HepG2 (cell line): ENCODE results near the gene DDX49. TPM values are rescaled to one million over a fixed set of nuclear protein-coding genes. Genes with fewer than 3 reads are reported as not detected.
"Not testable (repeated sequence)": the region's sequence is repeated elsewhere in the genome, so short reads cannot be mapped to it uniquely, and the experiment has no call there.

Experiments used
- ATAC-seq: fragments of 200-7000 bp; cut with Tn5 transposase; 3 replicates; pipeline ENCODE4 v1.9.1; 2020; ENCODE audit warnings: mild to moderate bottlenecking, moderate library complexity
- BruUV-seq: library from RNA; stranded (reverse); fragments of 400-500 nt; replicated peaks from 2 replicates; lab custom pipeline; 2021; lab: Mats Ljungman, UMichigan
- CTCF ChIA-PET: fragments of 300-600 bp; formaldehyde crosslinking; extraction: SDS; loops from one replicate; lab custom pipeline; 2021; ENCODE audit warnings: low total read pairs, inconsistent platforms, low intra/inter-chr PET ratio; lab: Yijun Ruan, JAX
- POLR2A ChIA-PET: fragments of 350-600 bp; sonication (Branson Sonifier 250); formaldehyde crosslinking; loops from one replicate; lab custom pipeline; 2020; ENCODE audit warnings: antibody characterized with exemption, inconsistent platforms; lab: Yijun Ruan, JAX
- DNase-seq: peaks from one replicate; pipeline ENCODE4 v3.0.0-alpha.2; 2015; ENCODE audit warnings: low spot score
- FAIRE-seq: peaks from 3 replicates; lab custom pipeline; 2011; peaks lifted over from hg19 to GRCh38; lab: Jason Lieb, UNC
- H2AFZ ChIP-seq: one replicate; pipeline ENCODE4 v1.6.1; 2011; ENCODE audit warnings: low read length, inconsistent platforms
- H3K27ac ChIP-seq: fragments of 300-600 bp; 3 replicates; pipeline ENCODE4 v1.8.0; 2011; ENCODE audit warnings: mixed run types, mild to moderate bottlenecking, mixed read lengths, low read length, inconsistent platforms; ENCODE audit not compliant: insufficient read depth; ENCODE audit errors: extremely low read length
- H3K27me3 ChIP-seq, 2 experiments: fragments of 200-600 bp in 1 of 2; 2 replicates in 1 of 2; 3 replicates in 1 of 2; pipeline versions ENCODE4 v1.6.0 to v1.8.0; 2011; ENCODE audit warnings: low read length in 2 of 2, mild to moderate bottlenecking in 2 of 2, moderate library complexity in 2 of 2, inconsistent platforms in 1 of 2; ENCODE audit not compliant: insufficient read depth in 2 of 2, control insufficient read depth in 1 of 2
- H3K36me3 ChIP-seq, 2 experiments: fragments of 200-600 bp in 1 of 2; replicated peaks in 1 of 2; 2 replicates in 1 of 2; 3 replicates in 1 of 2; pipeline versions ENCODE4 v1.5.1 to v1.8.0; 2011; ENCODE audit warnings: low read length in 2 of 2, inconsistent platforms in 1 of 2; ENCODE audit not compliant: insufficient read depth in 2 of 2, control insufficient read depth in 1 of 2
- H3K4me1 ChIP-seq: 2 replicates; pipeline ENCODE4 v1.5.1; 2012; ENCODE audit warnings: low read length, inconsistent platforms; ENCODE audit not compliant: insufficient read depth
- H3K4me2 ChIP-seq: 2 replicates; pipeline ENCODE4 v1.6.0; 2011; ENCODE audit warnings: low read depth, low read length, inconsistent platforms
- H3K4me3 ChIP-seq, 3 experiments: fragments of 200-600 bp in 1 of 3; sonication (generic), shearing (Covaris generic) in 1 of 3; replicated peaks in 1 of 3; 2 replicates each; pipeline ENCODE4 v1.5.1; 2011 to 2016; ENCODE audit warnings: low read length in 3 of 3, inconsistent platforms in 2 of 3, low read depth in 2 of 3, mild to moderate bottlenecking in 2 of 3, control low read depth in 1 of 3, mixed read lengths in 1 of 3; ENCODE audit not compliant: insufficient read depth in 1 of 3
- H3K79me2 ChIP-seq: one replicate; pipeline ENCODE4 v1.6.1; 2011; ENCODE audit warnings: low read length, inconsistent platforms; ENCODE audit not compliant: insufficient read depth
- H3K9ac ChIP-seq: 2 replicates; pipeline ENCODE4 v1.6.0; 2011; ENCODE audit warnings: mild to moderate bottlenecking, low read depth, low read length, inconsistent platforms; ENCODE audit not compliant: insufficient read depth
- H3K9me3 ChIP-seq: 2 replicates; pipeline ENCODE4 v1.5.1; 2012; ENCODE audit warnings: mild to moderate bottlenecking, low read length
- H4K20me1 ChIP-seq: 2 replicates; pipeline ENCODE4 v1.6.0; 2011; ENCODE audit warnings: inconsistent platforms, mild to moderate bottlenecking, low read length, moderate library complexity; ENCODE audit not compliant: insufficient read depth
- ARID5B ChIP-seq: IDR thresholded peaks from 2 replicates; pipeline ENCODE4 v1.4.0; 2020; ENCODE audit warnings: mild to moderate bottlenecking, missing genetic modification reagents
- GATAD2A ChIP-seq: IDR thresholded peaks from 2 replicates; pipeline ENCODE4 v1.6.1; 2016
- GFI1 ChIP-seq: sonication (generic); formaldehyde crosslinking; IDR thresholded peaks from 2 replicates; pipeline ENCODE4 v1.5.0; 2020; ENCODE audit warnings: missing genetic modification reagents, mild to moderate bottlenecking, borderline replicate concordance
- LCORL ChIP-seq, 2 experiments: fragments of 450-650 bp in 1 of 2; sonication (generic) in 1 of 2; formaldehyde crosslinking in 1 of 2; IDR thresholded peaks; 2 replicates each; pipeline versions ENCODE4 v1.5.0 to v1.6.1; 2017 to 2020; ENCODE audit warnings: antibody characterized with exemption in 1 of 2, missing genetic modification reagents in 1 of 2
- MYC ChIP-seq: sonication (generic); formaldehyde crosslinking; IDR thresholded peaks from 2 replicates; pipeline ENCODE4 v1.9.0; 2021; ENCODE audit warnings: missing genetic modification reagents, borderline replicate concordance
- NONO ChIP-seq, 2 experiments: fragments of 450-650 bp in 1 of 2; sonication (generic) in 1 of 2; formaldehyde crosslinking in 1 of 2; IDR thresholded peaks in 1 of 2; conservative IDR thresholded peaks in 1 of 2; 2 replicates each; pipeline versions ENCODE4 v1.6.1 to v1.8.0; 2017 to 2022; ENCODE audit warnings: mild to moderate bottlenecking in 1 of 2, missing genetic modification reagents in 1 of 2, moderate library complexity in 1 of 2
- NR2F6 ChIP-seq, 2 experiments: IDR thresholded peaks; 2 replicates each; pipeline ENCODE4 v1.6.1; 2016; ENCODE audit warnings: antibody characterized with exemption in 1 of 2, mild to moderate bottlenecking in 1 of 2
- PAXIP1 ChIP-seq: sonication (generic); formaldehyde crosslinking; conservative IDR thresholded peaks from 2 replicates; pipeline ENCODE4 v1.4.0; 2020; ENCODE audit warnings: mild to moderate bottlenecking, missing genetic modification reagents, moderate library complexity
- PITX1 ChIP-seq: sonication (generic); formaldehyde crosslinking; IDR thresholded peaks from 2 replicates; pipeline ENCODE4 v1.5.1; 2020; ENCODE audit warnings: mild to moderate bottlenecking, missing genetic modification reagents
- RXRA ChIP-seq: sonication (generic); formaldehyde crosslinking; IDR thresholded peaks from 2 replicates; pipeline ENCODE4 v1.5.1; 2020; ENCODE audit warnings: missing genetic modification reagents
- SOX13 ChIP-seq, 3 experiments: fragments of 450-650 bp in 1 of 3; sonication (generic) in 1 of 3; formaldehyde crosslinking in 1 of 3; IDR thresholded peaks in 2 of 3; conservative IDR thresholded peaks in 1 of 3; 2 replicates each; pipeline versions ENCODE4 v1.5.0 to v1.6.1; 2016 to 2020; ENCODE audit warnings: antibody characterized with exemption in 1 of 3, mild to moderate bottlenecking in 1 of 3, missing compliant biosample characterization in 1 of 3, missing genetic modification reagents in 1 of 3, moderate library complexity in 1 of 3
- TFAP4 ChIP-seq: sonication (generic); IDR thresholded peaks from 2 replicates; pipeline ENCODE4 v1.6.1; 2016; ENCODE audit warnings: low read depth, borderline replicate concordance
- ZBTB42 ChIP-seq: sonication (generic); formaldehyde crosslinking; IDR thresholded peaks from 2 replicates; pipeline ENCODE4 v1.5.0; 2020; ENCODE audit warnings: mild to moderate bottlenecking, missing genetic modification reagents
- WGBS: methylation state at CpG from one replicate; pipeline ENCODE4 v1.1.6; 2017; ENCODE audit warnings: low lambda C conversion rate; 5-methylcytosine and 5-hydroxymethylcytosine counted together
- in situ Hi-C: cut with HindIII; loops from 2 replicates; pipeline ENCODE4 v1.10.0; 2017; ENCODE audit warnings: low pct_unique_long_range_greater_than_20kb; ENCODE audit not compliant: extremely low pct_ligation_motif_present
- intact Hi-C: fragments of 100-400 bp; cut with micrococcal nuclease; formaldehyde crosslinking; loops from one replicate; pipeline ENCODE4 v1.10.0; 2022; ENCODE audit not compliant: unreplicated experiment
- polyA plus RNA-seq, 8 experiments: library from polyadenylated mRNA; depleted of rRNA in 3 of 8; stranded (reverse) in 7 of 8; unstranded in 1 of 8; fragments of >200 nt; fragmentation: Illumina TruSeq in 4 of 8; extraction: Trizol in 4 of 8; gene quantifications; 2 replicates each; pipeline versions ENCODE4 v1.2.1 to v1.2.3, GENCODE V29; 2011 to 2016; ENCODE audit warnings: low read depth in 4 of 8, missing spikeins in 1 of 8, mixed read lengths in 1 of 8; ENCODE audit not compliant: insufficient read depth in 1 of 8
- total RNA-seq, 5 experiments: library from RNA; depleted of rRNA; stranded (reverse); fragments of >200 nt; fragmentation: Illumina TruSeq; extraction: Trizol; gene quantifications; 2 replicates each; pipeline ENCODE4 v1.2.3, GENCODE V29; 2016; ENCODE audit warnings: low read depth in 1 of 5

The DDX49 gene
- total and polyA plus RNA-seq, 2 of the 13 experiments (the other 11 are each of a cell fraction or from before 2014, with no cell fraction given) = 27.0 to 46.2 TPM

- H3K79me2 ChIP-seq; intact Hi-C loops; CTCF ChIA-PET; H4K20me1 ChIP-seq; H3K9me3 ChIP-seq; FAIRE-seq; H3K27me3 ChIP-seq; H3K27ac ChIP-seq; H3K9ac ChIP-seq; BruUV-seq; DNase-seq; H3K36me3 ChIP-seq; H2AFZ ChIP-seq; in situ Hi-C loops; TF ChIP-seq NONO, LCORL, NR2F6, SOX13 (IDR thresholded peaks at IDR 0.05): not testable (repeated sequence)
- Histone ChIP-seq H3K4me2 (peak overlapping the region; percentile 68), H3K4me1 (peaks cover 35% of the 10 kb centered on the region), H3K4me3 (peak overlapping the region in 1 of 3 experiments; percentile 28; a peak in 1 of 6 replicates)
- WGBS = 9% methylated on average over 17 of the region's 17 CpGs
- ATAC-seq = peak; percentile 29
- POLR2A ChIA-PET = interaction anchor here (0.9 kb wide), 1 partner anchor 19 kb away, joined by 3 read pairs; no protein-coding TSS in a partner anchor
- TF ChIP-seq NONO (CRISPR knock-in tag; conservative IDR thresholded peaks at IDR 0.05) (0 out of 2 replicates have a peak, but pooled peaks have one; percentile 20), ARID5B (CRISPR knock-in tag) (peak; percentile 45), GFI1 (peak; percentile 19; the same call in 1 of the 2 replicates), LCORL (CRISPR knock-in tag; IDR thresholded peaks at IDR 0.05) (peak; percentile 77), NR2F6 (CRISPR knock-in tag; IDR thresholded peaks at IDR 0.05) (peak; percentile 65; the same call in 1 of the 2 replicates), ZBTB42 (CRISPR knock-in tag) (peak; percentile 82; the same call in 1 of the 2 replicates), SOX13 (CRISPR knock-in tag; conservative IDR thresholded peaks at IDR 0.05 in 1 of 2, IDR thresholded peaks at IDR 0.05 in 1 of 2) (peak in 1 of 2 experiments; percentile 49; a peak in 1 of 4 replicates), GATAD2A (CRISPR knock-in tag) (peak; percentile 39; the same call in 1 of the 2 replicates), PITX1 (CRISPR knock-in tag) (peak; percentile 22; the same call in 1 of the 2 replicates), TFAP4 (peak; percentile 60; the same call in 1 of the 2 replicates), RXRA (CRISPR knock-in tag) (peak; percentile 48; the same call in 1 of the 2 replicates), PAXIP1 (CRISPR knock-in tag) (peak; percentile 66; the same call in 1 of the 2 replicates), MYC (CRISPR knock-in tag) (peak; percentile 22; the same call in 1 of the 2 replicates)
Measured at GRCh38 chr19:18952364-18953003, 33.0 kb downstream of the DDX49 start.
